IPS-20b (cell line): ENCODE measurements around the gene ATP8B4.

Experiments used
- H3K27ac ChIP-seq: one replicate; pipeline ENCODE4 v1.5.1; 2013; ENCODE audit warnings: low read length
- H3K27me3 ChIP-seq: 2 replicates; pipeline ENCODE4 v1.6.1; 2013; ENCODE audit warnings: mild to moderate bottlenecking, low read length, inconsistent platforms; ENCODE audit not compliant: insufficient read depth
- H3K36me3 ChIP-seq: 2 replicates; pipeline ENCODE4 v1.6.1; 2013; ENCODE audit warnings: low read depth, mild to moderate bottlenecking, inconsistent platforms, low read length, moderate library complexity; ENCODE audit not compliant: insufficient read depth
- H3K4me1 ChIP-seq: 2 replicates; pipeline ENCODE4 v1.6.1; 2013; ENCODE audit warnings: mild to moderate bottlenecking, control low read depth, inconsistent platforms, low read length, moderate library complexity; ENCODE audit not compliant: insufficient read depth
- H3K4me3 ChIP-seq: 2 replicates; pipeline ENCODE4 v1.5.1; 2013; ENCODE audit warnings: mild to moderate bottlenecking, low read length, inconsistent platforms
- H3K9ac ChIP-seq: 2 replicates; pipeline ENCODE4 v1.6.1; 2013; ENCODE audit warnings: low read depth, mild to moderate bottlenecking, inconsistent platforms, low read length, moderate library complexity
- H3K9me3 ChIP-seq: 2 replicates; pipeline ENCODE4 v1.6.1; 2013; ENCODE audit warnings: mild to moderate bottlenecking, low read depth, low read length, inconsistent platforms; ENCODE audit not compliant: insufficient read depth

Gene ATP8B4

DNA sequence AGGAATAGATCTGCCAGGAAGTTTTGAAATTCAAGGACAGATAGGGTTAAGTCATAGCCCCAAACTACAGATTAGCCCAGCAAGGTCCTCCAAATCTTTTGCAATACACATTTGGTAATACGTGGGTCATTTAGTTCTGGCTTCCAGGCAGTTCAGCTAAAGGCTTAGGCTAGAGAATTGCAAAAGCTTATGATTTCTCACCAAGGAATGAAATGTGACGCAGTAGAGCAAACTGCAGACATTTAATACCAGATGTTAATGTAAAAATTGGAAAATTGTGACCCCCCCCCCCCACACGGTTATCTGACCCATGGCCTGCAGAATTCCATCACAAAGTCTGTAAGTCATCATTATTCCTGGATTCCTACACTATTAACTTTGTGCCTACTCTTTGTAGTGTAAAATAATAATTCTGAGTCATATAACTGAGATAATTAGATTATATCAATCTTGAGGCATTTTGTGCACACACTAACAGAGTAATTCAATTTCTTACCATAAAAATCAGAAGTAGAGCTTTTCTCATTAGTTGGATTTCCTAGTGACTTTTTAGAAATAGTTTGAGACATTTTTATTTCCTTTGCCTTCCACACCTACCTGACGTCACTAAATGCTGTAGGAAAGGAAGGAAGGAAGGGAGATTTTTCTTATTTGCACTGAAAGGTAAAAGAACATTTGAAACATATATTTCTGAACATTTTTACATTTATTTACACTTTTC lies 263.0 kb downstream of the ATP8B4 start:
- Histone ChIP-seq H3K27me3 (no peaks in the 10 kb centered on the region), H3K27ac (no peak overlapping the region), H3K9me3 (peaks cover 3% of the 10 kb centered on the region; the same call in 1 of the 2 replicates), H3K4me1 (no peaks in the 10 kb centered on the region), H3K36me3 (no peaks in the 10 kb centered on the region), H3K9ac (no peak overlapping the region), H3K4me3 (no peak overlapping the region)

DNA sequence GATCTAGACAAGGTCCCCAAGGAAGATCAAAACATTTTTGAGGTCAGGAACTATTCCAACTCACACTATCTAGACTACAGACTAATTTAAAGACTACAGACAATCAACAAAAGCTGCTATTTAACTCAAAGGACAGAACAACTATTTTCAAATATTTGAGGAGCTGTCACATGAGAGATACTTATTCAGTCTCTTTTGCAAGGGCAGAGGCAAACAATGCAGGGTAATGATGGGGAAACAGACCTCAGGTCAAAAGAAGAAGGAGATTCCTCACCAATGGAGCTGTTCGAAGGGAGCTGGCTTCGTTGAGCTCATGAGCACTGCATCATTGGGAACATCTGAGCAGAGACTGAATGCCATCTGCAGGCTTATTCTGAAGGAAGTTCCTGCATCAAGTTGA lies 266.3 kb downstream of the ATP8B4 start:
- no peak overlapping the region for H3K27ac ChIP-seq
- H3K36me3 ChIP-seq, result no peaks in the 10 kb centered on the region
- no peaks in the 10 kb centered on the region for H3K27me3 ChIP-seq
- H3K4me1 ChIP-seq, result no peaks in the 10 kb centered on the region
- H3K4me3 ChIP-seq, result no peak overlapping the region
- H3K9ac ChIP-seq, result no peak overlapping the region
- peaks cover 3% of the 10 kb centered on the region for H3K9me3 ChIP-seq

DNA sequence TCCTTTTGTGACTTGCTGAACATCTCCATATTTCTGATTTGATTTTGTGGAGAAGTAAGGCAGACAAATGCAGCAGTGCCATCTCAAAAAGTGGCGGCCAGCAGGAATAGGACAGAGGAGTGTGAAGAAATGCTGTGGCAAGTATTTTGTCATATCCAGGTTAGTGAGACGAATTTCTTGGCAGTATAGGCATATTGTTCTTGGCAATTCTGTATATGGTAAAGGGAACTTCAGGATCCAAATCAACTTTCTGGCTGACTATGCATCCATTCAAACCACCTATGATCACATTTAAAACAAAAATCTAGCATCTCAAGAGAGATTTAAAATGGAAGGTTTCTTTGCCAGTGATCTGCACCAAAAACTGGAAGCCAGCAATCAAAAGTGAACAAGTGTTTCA lies 270.2 kb downstream of the ATP8B4 start:
- Histone ChIP-seq H3K9me3 (peaks cover 3% of the 10 kb centered on the region), H3K4me3 (no peak overlapping the region), H3K27ac (no peak overlapping the region), H3K4me1 (no peaks in the 10 kb centered on the region), H3K9ac (no peak overlapping the region), H3K36me3 (no peaks in the 10 kb centered on the region), H3K27me3 (no peaks in the 10 kb centered on the region)

DNA sequence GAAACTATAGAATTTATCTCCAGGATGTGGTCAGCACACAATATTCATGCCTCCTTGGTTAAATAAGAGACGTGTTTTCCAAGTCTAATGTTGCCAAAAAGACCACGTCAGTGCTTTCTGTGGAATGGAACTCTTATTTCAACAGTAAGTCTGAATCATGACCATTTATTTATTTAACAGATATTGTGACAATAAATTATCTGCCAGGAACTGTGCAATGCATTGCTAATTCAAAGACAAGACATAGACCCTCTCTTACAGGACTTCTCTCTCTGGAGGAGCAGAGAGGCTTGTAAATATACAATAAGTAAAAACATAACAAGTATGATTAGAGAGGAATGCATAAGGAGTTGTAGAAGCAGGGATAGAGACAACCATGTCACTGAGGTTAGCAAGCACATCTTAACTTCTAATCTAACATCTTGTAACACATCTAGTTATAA lies 270.7 kb downstream of the ATP8B4 start:
- Histone ChIP-seq H3K9ac (no peak overlapping the region), H3K4me1 (no peaks in the 10 kb centered on the region), H3K9me3 (peaks cover 3% of the 10 kb centered on the region), H3K36me3 (no peaks in the 10 kb centered on the region), H3K27ac (no peak overlapping the region), H3K4me3 (no peak overlapping the region), H3K27me3 (no peaks in the 10 kb centered on the region)

DNA sequence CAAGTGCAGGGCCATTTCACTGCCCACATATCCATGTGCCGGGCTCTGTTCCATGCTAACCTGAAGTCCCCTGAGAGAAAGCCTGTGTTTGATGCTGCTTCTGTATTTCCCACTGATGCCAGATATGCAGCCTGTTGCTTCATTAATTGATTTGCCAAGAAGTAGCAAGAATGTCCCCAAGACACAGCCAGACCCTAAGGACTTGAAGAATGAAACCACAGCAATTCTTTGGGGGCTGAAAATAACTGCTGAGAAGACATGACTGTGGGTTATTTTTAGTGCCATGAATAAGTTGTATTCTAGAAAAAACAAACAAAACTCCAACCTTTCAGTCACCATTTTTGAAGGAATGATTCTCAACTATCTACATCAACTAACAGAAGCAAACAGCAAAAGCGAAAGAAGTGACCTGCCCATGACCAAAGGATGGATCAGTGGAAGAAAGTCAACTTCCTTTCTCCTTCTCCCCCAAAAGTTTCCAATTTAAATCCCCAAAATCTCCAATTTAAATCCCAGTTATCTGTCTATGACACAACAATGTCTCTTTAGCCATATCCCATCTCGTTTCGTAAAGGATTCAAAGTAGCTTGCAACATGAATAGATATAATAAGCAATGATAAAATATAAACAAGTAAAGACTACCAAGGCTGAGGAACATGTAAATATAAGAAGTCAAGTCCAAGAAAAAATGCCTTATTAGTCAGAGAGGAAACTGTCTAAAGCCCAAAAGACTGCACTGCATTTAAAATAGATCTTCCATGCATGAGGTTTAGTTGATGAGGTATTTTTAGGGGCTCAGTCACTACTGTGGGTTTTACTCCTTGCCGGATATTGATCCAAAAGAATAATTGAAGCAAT lies 271.4 kb downstream of the ATP8B4 start:
- Histone ChIP-seq H3K9ac (no peak overlapping the region), H3K4me1 (no peaks in the 10 kb centered on the region), H3K36me3 (no peaks in the 10 kb centered on the region), H3K27me3 (no peaks in the 10 kb centered on the region), H3K27ac (no peak overlapping the region), H3K9me3 (peaks cover 3% of the 10 kb centered on the region), H3K4me3 (no peak overlapping the region)

DNA sequence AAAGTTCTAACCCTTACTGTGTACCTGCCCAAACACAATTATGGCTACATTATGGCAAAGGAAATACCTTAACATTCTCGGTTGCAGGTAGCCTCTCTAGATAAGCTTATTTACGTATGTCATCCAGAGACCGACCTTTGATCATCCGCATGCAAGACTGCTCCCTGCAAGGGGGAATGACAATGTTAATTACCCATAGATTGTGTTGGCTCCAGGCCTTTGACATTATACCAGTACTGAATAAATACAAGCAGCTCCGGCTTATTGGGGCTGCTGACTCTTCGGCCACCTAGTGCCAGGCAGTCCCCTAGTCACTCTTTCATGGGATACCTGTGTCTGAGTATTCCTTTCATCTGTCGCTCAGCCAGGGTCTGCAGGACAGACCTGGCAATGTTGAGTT lies 274.6 kb downstream of the ATP8B4 start:
- Histone ChIP-seq H3K36me3 (no peaks in the 10 kb centered on the region), H3K4me1 (no peaks in the 10 kb centered on the region)

DNA sequence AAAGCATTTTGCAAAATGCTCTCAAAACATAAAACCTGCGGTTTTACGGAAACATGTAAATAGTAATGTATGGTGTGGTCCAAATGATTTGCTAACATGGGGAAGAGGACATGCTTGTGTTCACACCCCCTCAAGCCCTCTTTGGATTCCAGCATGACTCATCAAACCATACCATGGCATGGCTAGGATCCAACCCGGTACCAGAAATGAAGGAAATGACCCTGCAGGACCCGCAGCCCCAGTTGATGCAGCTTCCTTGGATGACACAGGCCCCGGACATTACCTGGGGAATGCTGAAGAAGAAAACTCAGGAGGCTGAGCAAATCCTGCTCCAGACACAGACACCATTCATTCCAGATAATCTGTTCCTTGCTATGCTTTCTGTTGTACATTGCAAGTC lies 275.3 kb downstream of the ATP8B4 start:
- Histone ChIP-seq H3K9ac (no peak overlapping the region), H3K27ac (no peak overlapping the region), H3K4me1 (no peaks in the 10 kb centered on the region), H3K27me3 (no peaks in the 10 kb centered on the region), H3K4me3 (no peak overlapping the region), H3K9me3 (peaks cover 14% of the 10 kb centered on the region), H3K36me3 (no peaks in the 10 kb centered on the region)

More for the DNA sequence above, 274.6 kb downstream of the ATP8B4 start:
- H3K9me3 ChIP-seq, result peaks cover 8% of the 10 kb centered on the region
- no peak overlapping the region for H3K9ac ChIP-seq
- H3K27ac ChIP-seq, result no peak overlapping the region
- no peak overlapping the region for H3K4me3 ChIP-seq
- H3K27me3 ChIP-seq, result no peaks in the 10 kb centered on the region

DNA sequence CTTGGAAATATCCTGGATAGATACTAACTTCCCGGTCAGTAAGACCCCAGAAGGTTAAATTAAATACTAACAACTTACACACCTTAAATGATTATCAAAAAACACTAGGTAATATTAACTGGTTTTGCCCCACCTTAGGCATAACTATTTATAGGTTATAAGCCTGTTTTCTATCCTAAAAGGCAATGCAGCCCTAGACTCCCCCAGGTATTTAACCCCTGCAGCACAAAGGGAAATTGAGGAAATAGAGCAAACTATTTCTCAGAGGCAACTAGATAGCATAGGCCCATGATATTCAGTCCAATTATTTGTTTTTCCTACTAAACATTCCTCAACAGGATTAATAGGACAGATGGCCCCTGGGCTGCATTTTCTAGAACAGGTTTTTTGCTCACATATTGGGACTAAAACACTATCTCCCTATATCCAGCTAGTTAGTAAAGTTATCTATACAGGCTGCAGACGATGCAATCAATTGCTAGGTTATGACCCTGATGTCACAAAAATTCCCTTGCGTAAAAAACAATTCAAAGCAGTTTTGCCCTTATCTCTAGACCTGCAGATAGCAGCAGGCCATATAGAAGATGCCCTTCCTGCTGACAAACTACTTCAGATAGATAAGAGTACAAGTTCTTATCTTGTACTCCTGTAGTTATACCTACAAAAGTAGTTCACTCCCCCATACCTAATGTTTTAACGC lies 276.9 kb downstream of the ATP8B4 start:
- H3K27ac ChIP-seq, result no peak overlapping the region
- no peaks in the 10 kb centered on the region for H3K27me3 ChIP-seq
- no peak overlapping the region for H3K4me3 ChIP-seq
- no peaks in the 10 kb centered on the region for H3K36me3 ChIP-seq
- H3K9me3 ChIP-seq, result peaks cover 21% of the 10 kb centered on the region
- H3K9ac ChIP-seq, result no peak overlapping the region
- no peaks in the 10 kb centered on the region for H3K4me1 ChIP-seq

DNA sequence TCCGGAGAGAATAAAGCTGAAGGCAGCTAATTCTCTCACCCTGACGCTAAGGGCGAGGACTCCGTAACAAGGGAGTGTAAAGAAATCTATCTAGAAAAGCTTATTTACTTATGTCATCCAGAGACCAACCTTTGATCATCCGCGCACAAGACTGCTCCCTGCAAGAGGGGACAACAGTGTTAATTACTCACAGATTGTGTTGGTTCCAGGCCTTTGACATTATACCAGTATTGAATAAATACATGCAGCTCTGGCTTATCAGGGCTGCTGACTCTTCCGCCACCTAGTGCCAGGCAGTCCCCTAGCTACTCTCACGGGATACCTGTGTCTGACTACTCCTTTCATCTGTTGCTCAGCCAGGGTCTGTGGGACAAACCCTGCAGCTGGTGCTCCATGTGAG lies 286.5 kb downstream of the ATP8B4 start:
- no peaks in the 10 kb centered on the region for H3K4me1 ChIP-seq
- H3K27ac ChIP-seq, result no peak overlapping the region
- H3K27me3 ChIP-seq, result no peaks in the 10 kb centered on the region
- H3K9ac ChIP-seq, result no peak overlapping the region
- H3K4me3 ChIP-seq, result no peak overlapping the region
- H3K9me3 ChIP-seq, result no peaks in the 10 kb centered on the region
- no peaks in the 10 kb centered on the region for H3K36me3 ChIP-seq

DNA sequence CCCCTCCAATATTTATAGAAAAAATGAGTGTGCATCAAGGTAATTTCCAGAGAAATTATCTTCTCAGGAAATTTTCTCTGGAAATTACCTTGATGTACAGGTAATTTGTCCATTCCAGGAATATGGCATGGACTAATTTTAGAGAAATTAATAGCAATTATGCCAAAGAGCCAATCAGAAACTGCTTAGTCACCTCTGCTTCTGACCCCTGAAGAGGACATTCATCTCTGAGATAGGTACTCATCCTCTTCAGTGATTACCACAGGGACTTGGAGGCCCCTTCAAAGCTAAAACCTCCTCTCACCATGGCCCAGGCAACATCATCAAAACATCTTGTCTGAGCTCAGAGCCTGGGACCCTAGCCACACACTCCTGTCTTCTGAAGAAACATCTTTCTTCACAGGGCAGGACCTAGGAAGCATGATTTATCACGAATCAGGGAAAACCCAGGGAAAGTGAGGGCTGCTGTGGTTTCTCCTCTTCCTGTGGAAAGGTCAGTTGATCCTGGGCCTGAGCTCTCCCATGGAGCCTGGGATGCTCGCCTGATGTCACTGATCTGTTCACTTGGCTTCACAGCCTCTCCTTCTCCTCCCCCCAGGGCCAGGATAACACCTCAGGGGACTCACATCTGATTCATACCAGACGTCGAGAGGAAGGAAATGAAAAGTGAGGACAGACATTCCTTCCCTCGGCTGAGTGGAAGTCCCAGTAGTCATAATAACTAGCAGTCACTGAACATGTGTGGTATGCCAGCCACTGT lies 287.6 kb downstream of the ATP8B4 start:
- Histone ChIP-seq H3K4me1 (no peaks in the 10 kb centered on the region), H3K36me3 (no peaks in the 10 kb centered on the region), H3K4me3 (no peak overlapping the region), H3K27me3 (no peaks in the 10 kb centered on the region), H3K9ac (no peak overlapping the region), H3K27ac (no peak overlapping the region), H3K9me3 (no peaks in the 10 kb centered on the region)

DNA sequence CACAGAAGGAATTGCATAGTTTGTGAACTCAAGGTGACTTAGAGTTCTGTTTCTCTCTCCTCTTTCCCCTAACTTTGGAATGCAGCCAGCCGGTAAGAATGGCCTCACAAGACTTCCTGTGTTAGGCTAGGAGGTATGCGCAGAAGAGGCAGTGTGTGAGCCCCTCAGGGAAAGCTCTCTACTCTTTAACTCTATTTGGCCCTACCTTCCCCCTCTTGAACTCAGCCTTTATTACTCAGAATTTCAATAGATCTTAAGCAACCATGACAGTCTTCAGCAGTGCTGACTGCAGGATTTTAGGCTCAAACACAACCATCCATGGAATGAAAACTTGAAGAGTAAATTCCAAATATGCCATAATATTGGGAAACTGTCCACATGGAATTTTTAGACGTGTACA lies 288.6 kb downstream of the ATP8B4 start:
- no peaks in the 10 kb centered on the region for H3K27me3 ChIP-seq
- no peaks in the 10 kb centered on the region for H3K4me1 ChIP-seq
- H3K4me3 ChIP-seq, result no peak overlapping the region
- no peak overlapping the region for H3K9ac ChIP-seq
- H3K27ac ChIP-seq, result no peak overlapping the region
- no peaks in the 10 kb centered on the region for H3K36me3 ChIP-seq
- no peaks in the 10 kb centered on the region for H3K9me3 ChIP-seq
